GM12878 (cell line): ENCODE measurements around the gene TBCCD1. TPM values are rescaled to one million over a fixed set of nuclear protein-coding genes. Genes with fewer than 3 reads are reported as not detected.

Experiments
- ATAC-seq: fragments of 200-7000 bp; cut with Tn5 transposase; 3 replicates; pipeline ENCODE4 v1.9.1; 2020; ENCODE audit warnings: mild to moderate bottlenecking, moderate library complexity
- BruUV-seq: library from RNA; stranded (reverse); fragments of 400-500 nt; replicated peaks from 2 replicates; lab custom pipeline; 2021; lab: Mats Ljungman, UMichigan
- CTCF ChIA-PET: fragments of 300-600 bp; sonication (Branson Sonifier 250); formaldehyde crosslinking; extraction: SDS; loops from one replicate; lab custom pipeline; 2021; ENCODE audit warnings: inconsistent platforms; lab: Yijun Ruan, JAX
- POLR2A ChIA-PET: fragments of 350-600 bp; formaldehyde crosslinking; extraction: SDS; loops from one replicate; lab custom pipeline; 2021; ENCODE audit warnings: inconsistent platforms; lab: Charles Lee
- RAD21 ChIA-PET: fragments of 300-600 bp; sonication (Branson Sonifier 250); formaldehyde crosslinking; loops from one replicate; lab custom pipeline; 2023; ENCODE audit warnings: antibody characterized with exemption; ENCODE audit not compliant: unreplicated experiment; lab: Charles Lee
- SMC1A ChIA-PET: fragments of 300-600 bp; sonication (Branson Sonifier 250); formaldehyde crosslinking; loops from one replicate; lab custom pipeline; 2023; ENCODE audit not compliant: unreplicated experiment, uncharacterized antibody; lab: Charles Lee
- DNase-seq: peaks from one replicate; pipeline ENCODE4 v3.0.0-alpha.2; 2011; ENCODE audit warnings: low read depth, low spot score
- FAIRE-seq: peaks from 3 replicates; lab custom pipeline; 2011; peaks lifted over from hg19 to GRCh38; lab: Jason Lieb, UNC
- H2AFZ ChIP-seq: 2 replicates; pipeline ENCODE4 v1.6.0; 2011; ENCODE audit warnings: low read depth, low read length, control low read depth; ENCODE audit not compliant: control insufficient read depth
- H3K27ac ChIP-seq: 2 replicates; pipeline ENCODE4 v1.5.1; 2011; ENCODE audit warnings: control low read depth; ENCODE audit not compliant: control insufficient read depth, insufficient read depth
- H3K27me3 ChIP-seq, 2 experiments: replicated peaks in 1 of 2; 2 replicates each; pipeline versions ENCODE4 v1.6.0 to v1.6.1; 2011; ENCODE audit warnings: low read length in 1 of 2; ENCODE audit not compliant: control insufficient read depth in 2 of 2, insufficient read depth in 2 of 2
- H3K36me3 ChIP-seq, 2 experiments: 2 replicates each; pipeline ENCODE4 v1.5.1; 2011; ENCODE audit warnings: low read length in 1 of 2; ENCODE audit not compliant: control insufficient read depth in 2 of 2, insufficient read depth in 2 of 2
- H3K4me1 ChIP-seq: 2 replicates; pipeline ENCODE4 v1.6.1; 2011; ENCODE audit warnings: mild to moderate bottlenecking, low read length, moderate library complexity, mixed read lengths; ENCODE audit not compliant: control insufficient read depth, insufficient read depth
- H3K4me2 ChIP-seq: 2 replicates; pipeline ENCODE4 v1.6.0; 2011; ENCODE audit warnings: control low read depth; ENCODE audit not compliant: control insufficient read depth, insufficient read depth
- H3K4me3 ChIP-seq: fragments of 200-600 bp; sonication (generic); 2 replicates; pipeline ENCODE4 v1.5.1; 2016
- H3K79me2 ChIP-seq: 2 replicates; pipeline ENCODE4 v1.6.0; 2011; ENCODE audit warnings: low read length; ENCODE audit not compliant: control insufficient read depth, insufficient read depth
- H3K9ac ChIP-seq: 2 replicates; pipeline ENCODE4 v1.8.0; 2011; ENCODE audit warnings: low read length, control low read depth, mixed read lengths; ENCODE audit not compliant: control insufficient read depth, insufficient read depth
- H3K9me3 ChIP-seq: replicated peaks from 3 replicates; pipeline ENCODE4 v1.5.1; 2011; ENCODE audit warnings: mild to moderate bottlenecking, low read length; ENCODE audit not compliant: control insufficient read depth, insufficient read depth
- H4K20me1 ChIP-seq: 2 replicates; pipeline ENCODE4 v1.6.0; 2011; ENCODE audit not compliant: control insufficient read depth, insufficient read depth
- CHD4 ChIP-seq: fragments of 200-600 bp; sonication (generic); IDR thresholded peaks from 2 replicates; pipeline ENCODE4 v1.6.1; 2016; ENCODE audit warnings: mild to moderate bottlenecking
- EED ChIP-seq: sonication (generic); IDR thresholded peaks from 2 replicates; pipeline ENCODE4 v1.6.1; 2016; ENCODE audit warnings: antibody characterized with exemption, low read depth
- RFX5 ChIP-seq: IDR thresholded peaks from 2 replicates; pipeline ENCODE4 v1.6.1; 2011; ENCODE audit warnings: low read depth, low read length, improper control_type of control experiment
- STAT3 ChIP-seq: IDR thresholded peaks from 2 replicates; pipeline ENCODE4 v1.6.1; 2011; ENCODE audit warnings: low read depth, low read length, improper control_type of control experiment
- WRNIP1 ChIP-seq: IDR thresholded peaks from 2 replicates; pipeline ENCODE4 v1.6.1; 2011; ENCODE audit warnings: low read depth, low read length, improper control_type of control experiment, borderline replicate concordance
- WGBS: methylation state at CpG from one replicate; pipeline ENCODE4 v1.1.6; 2016; ENCODE audit warnings: low lambda C conversion rate; ENCODE audit not compliant: insufficient replicate concordance, insufficient coverage; ENCODE audit errors: missing lambda C conversion rate; 5-methylcytosine and 5-hydroxymethylcytosine counted together
- in situ Hi-C: fragments of 300-500 bp; cut with MboI; formaldehyde crosslinking; loops from 9 replicates; pipeline ENCODE4 v1.14.3; 2018; ENCODE audit warnings: mixed read lengths
- intact Hi-C: fragments of 100-400 bp; cut with micrococcal nuclease; formaldehyde crosslinking; loops from one replicate; pipeline ENCODE4 v1.14.2; 2022; ENCODE audit not compliant: unreplicated experiment
- polyA plus RNA-seq, 11 experiments: library from polyadenylated mRNA; depleted of rRNA in 4 of 11; unstranded in 6 of 11; stranded (reverse) in 5 of 11; fragments of >200 nt; fragmentation: Nextera tagmentation in 4 of 11; fragmentation: Illumina TruSeq in 1 of 11; extraction: Ambion mirVana in 4 of 11; extraction: Trizol in 1 of 11; gene quantifications; 1 replicate in 1 of 11; 2 replicates in 10 of 11; pipeline versions ENCODE4 v1.2.1 to v1.2.3, GENCODE V29; 2011 to 2016; ENCODE audit warnings: inconsistent platforms in 2 of 11, missing spikeins in 2 of 11, low read depth in 1 of 11
- total RNA-seq, 4 experiments: library from RNA; depleted of rRNA in 3 of 4; stranded (reverse); fragments of >200 nt in 3 of 4; fragmentation: Illumina TruSeq in 1 of 4; extraction: Trizol in 1 of 4; gene quantifications; 2 replicates each; pipeline versions ENCODE4 v1.2.1 to v1.2.3, GENCODE V29; 2013 to 2021
- TF ChIP-seq, protein P1 (sequence below): fragments of 450-650 bp; IDR thresholded peaks from 2 replicates; pipeline ENCODE4 v1.6.1; 2017; ENCODE audit warnings: antibody characterized with exemption, mild to moderate bottlenecking, moderate library complexity
- TF ChIP-seq, protein P2 (sequence below): IDR thresholded peaks from 2 replicates; pipeline ENCODE4 v1.6.1; 2011; ENCODE audit warnings: low read depth, low read length, improper control_type of control experiment, borderline replicate concordance
- TF ChIP-seq, protein P3 (sequence below): fragments of 450-650 bp; formaldehyde crosslinking; IDR thresholded peaks from 2 replicates; pipeline ENCODE4 v1.4.0; 2020; ENCODE audit warnings: mild to moderate bottlenecking, moderate library complexity
- TF ChIP-seq, protein P4 (sequence below), 3 experiments: IDR thresholded peaks in 2 of 3; conservative IDR thresholded peaks in 1 of 3; 2 replicates each; pipeline ENCODE4 v1.5.1; 2011; ENCODE audit warnings: low read depth in 3 of 3, low read length in 3 of 3, mild to moderate bottlenecking in 3 of 3, control low read depth in 2 of 3, moderate library complexity in 2 of 3, inconsistent platforms in 1 of 3, mixed read lengths in 1 of 3; ENCODE audit not compliant: control insufficient read depth in 2 of 3, insufficient read depth in 1 of 3; ENCODE audit errors: extremely low read depth in 1 of 3

Gene TBCCD1
- total and polyA plus RNA-seq, 10 of the 15 experiments (the other 5 are each of a cell fraction or from before 2014, with no cell fraction given), result 6.9 to 23.4 (median 14.7) TPM

DNA sequence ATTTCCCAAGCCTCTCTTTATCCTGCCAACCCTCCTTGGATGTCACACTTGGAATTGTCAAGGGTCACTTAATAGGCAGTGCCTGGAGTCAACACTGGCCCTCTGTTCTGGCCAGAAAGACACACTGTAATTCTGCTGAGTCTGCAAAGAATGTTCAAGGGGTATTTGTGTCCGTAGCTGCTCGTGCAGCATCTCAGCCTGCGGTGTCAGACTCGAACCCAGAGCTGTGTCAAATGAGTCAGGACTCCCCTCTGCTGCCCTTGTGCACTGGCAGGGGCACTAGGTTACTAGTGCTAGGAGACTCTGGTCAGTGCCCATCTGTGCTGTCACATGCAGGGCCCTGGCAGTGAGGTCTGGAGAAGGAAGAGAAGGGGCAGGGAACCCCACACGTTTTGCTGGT lies 44.9 kb upstream of the TBCCD1 start:
- in situ Hi-C loops (no loop called here), intact Hi-C loops (loop anchor here (10.0 kb wide), 1 partner anchor 553 kb away; no protein-coding TSS in a partner anchor)
- Histone ChIP-seq H3K27ac (no peak overlapping the region), H3K4me3 (no peak overlapping the region), H2AFZ (no peak overlapping the region), H3K79me2 (no peaks in the 10 kb centered on the region), H4K20me1 (no peaks in the 10 kb centered on the region), H3K4me1 (peaks cover 7% of the 10 kb centered on the region), H3K9me3 (no peaks in the 10 kb centered on the region), H3K4me2 (no peak overlapping the region), H3K27me3 (peaks cover 2 to 3% of the 10 kb centered on the region in 2 experiments; a peak in 3 of 4 replicates), H3K9ac (no peak overlapping the region), H3K36me3 (no peaks in the 10 kb centered on the region)
- ATAC-seq (no peak), DNase-seq (no peak), FAIRE-seq (no peak)
- no TSS peak for BruUV-seq
- RAD21 ChIA-PET, result interaction anchor here (0.9 kb wide), 1 partner anchor 553 kb away, joined by 3 read pairs; no protein-coding TSS in a partner anchor
- 8% methylated on average over 5 of the region's 5 CpGs for WGBS
- SMC1A ChIA-PET, result interaction anchor here (0.6 kb wide), 1 partner anchor 475 kb away, joined by 3 read pairs; no protein-coding TSS in a partner anchor
- POLR2A ChIA-PET, result interaction anchor here (0.6 kb wide), 1 partner anchor 588 kb away, joined by 3 read pairs; no protein-coding TSS in a partner anchor
- CTCF ChIA-PET, result interaction anchor here (0.8 to 7.7 kb wide), 3 partner anchors 10 to 352 kb away, joined by 4 to 183 read pairs (median 36); no protein-coding TSS in a partner anchor
- TF ChIP-seq CHD4, result no peak
- TF ChIP-seq, protein P1, sequence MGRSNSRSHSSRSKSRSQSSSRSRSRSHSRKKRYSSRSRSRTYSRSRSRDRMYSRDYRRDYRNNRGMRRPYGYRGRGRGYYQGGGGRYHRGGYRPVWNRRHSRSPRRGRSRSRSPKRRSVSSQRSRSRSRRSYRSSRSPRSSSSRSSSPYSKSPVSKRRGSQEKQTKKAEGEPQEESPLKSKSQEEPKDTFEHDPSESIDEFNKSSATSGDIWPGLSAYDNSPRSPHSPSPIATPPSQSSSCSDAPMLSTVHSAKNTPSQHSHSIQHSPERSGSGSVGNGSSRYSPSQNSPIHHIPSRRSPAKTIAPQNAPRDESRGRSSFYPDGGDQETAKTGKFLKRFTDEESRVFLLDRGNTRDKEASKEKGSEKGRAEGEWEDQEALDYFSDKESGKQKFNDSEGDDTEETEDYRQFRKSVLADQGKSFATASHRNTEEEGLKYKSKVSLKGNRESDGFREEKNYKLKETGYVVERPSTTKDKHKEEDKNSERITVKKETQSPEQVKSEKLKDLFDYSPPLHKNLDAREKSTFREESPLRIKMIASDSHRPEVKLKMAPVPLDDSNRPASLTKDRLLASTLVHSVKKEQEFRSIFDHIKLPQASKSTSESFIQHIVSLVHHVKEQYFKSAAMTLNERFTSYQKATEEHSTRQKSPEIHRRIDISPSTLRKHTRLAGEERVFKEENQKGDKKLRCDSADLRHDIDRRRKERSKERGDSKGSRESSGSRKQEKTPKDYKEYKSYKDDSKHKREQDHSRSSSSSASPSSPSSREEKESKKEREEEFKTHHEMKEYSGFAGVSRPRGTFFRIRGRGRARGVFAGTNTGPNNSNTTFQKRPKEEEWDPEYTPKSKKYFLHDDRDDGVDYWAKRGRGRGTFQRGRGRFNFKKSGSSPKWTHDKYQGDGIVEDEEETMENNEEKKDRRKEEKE, result no peak
- no peak for TF ChIP-seq STAT3
- TF ChIP-seq, protein P2, sequence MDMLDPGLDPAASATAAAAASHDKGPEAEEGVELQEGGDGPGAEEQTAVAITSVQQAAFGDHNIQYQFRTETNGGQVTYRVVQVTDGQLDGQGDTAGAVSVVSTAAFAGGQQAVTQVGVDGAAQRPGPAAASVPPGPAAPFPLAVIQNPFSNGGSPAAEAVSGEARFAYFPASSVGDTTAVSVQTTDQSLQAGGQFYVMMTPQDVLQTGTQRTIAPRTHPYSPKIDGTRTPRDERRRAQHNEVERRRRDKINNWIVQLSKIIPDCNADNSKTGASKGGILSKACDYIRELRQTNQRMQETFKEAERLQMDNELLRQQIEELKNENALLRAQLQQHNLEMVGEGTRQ, result no peak
- TF ChIP-seq, protein P3, sequence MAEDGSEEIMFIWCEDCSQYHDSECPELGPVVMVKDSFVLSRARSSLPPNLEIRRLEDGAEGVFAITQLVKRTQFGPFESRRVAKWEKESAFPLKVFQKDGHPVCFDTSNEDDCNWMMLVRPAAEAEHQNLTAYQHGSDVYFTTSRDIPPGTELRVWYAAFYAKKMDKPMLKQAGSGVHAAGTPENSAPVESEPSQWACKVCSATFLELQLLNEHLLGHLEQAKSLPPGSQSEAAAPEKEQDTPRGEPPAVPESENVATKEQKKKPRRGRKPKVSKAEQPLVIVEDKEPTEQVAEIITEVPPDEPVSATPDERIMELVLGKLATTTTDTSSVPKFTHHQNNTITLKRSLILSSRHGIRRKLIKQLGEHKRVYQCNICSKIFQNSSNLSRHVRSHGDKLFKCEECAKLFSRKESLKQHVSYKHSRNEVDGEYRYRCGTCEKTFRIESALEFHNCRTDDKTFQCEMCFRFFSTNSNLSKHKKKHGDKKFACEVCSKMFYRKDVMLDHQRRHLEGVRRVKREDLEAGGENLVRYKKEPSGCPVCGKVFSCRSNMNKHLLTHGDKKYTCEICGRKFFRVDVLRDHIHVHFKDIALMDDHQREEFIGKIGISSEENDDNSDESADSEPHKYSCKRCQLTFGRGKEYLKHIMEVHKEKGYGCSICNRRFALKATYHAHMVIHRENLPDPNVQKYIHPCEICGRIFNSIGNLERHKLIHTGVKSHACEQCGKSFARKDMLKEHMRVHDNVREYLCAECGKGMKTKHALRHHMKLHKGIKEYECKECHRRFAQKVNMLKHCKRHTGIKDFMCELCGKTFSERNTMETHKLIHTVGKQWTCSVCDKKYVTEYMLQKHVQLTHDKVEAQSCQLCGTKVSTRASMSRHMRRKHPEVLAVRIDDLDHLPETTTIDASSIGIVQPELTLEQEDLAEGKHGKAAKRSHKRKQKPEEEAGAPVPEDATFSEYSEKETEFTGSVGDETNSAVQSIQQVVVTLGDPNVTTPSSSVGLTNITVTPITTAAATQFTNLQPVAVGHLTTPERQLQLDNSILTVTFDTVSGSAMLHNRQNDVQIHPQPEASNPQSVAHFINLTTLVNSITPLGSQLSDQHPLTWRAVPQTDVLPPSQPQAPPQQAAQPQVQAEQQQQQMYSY (CRISPR knock-in tag), result no peak
- TF ChIP-seq, protein P4, sequence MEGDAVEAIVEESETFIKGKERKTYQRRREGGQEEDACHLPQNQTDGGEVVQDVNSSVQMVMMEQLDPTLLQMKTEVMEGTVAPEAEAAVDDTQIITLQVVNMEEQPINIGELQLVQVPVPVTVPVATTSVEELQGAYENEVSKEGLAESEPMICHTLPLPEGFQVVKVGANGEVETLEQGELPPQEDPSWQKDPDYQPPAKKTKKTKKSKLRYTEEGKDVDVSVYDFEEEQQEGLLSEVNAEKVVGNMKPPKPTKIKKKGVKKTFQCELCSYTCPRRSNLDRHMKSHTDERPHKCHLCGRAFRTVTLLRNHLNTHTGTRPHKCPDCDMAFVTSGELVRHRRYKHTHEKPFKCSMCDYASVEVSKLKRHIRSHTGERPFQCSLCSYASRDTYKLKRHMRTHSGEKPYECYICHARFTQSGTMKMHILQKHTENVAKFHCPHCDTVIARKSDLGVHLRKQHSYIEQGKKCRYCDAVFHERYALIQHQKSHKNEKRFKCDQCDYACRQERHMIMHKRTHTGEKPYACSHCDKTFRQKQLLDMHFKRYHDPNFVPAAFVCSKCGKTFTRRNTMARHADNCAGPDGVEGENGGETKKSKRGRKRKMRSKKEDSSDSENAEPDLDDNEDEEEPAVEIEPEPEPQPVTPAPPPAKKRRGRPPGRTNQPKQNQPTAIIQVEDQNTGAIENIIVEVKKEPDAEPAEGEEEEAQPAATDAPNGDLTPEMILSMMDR (IDR thresholded peaks at IDR 0.05 in 2 of 3, conservative IDR thresholded peaks at IDR 0.05 in 1 of 3; ENCODE audit: control insufficient read depth in 2 of 3, extremely low read depth in 1 of 3, insufficient read depth in 1 of 3, low read depth in 3 of 3, low read length in 3 of 3), result no peak
- no peak for TF ChIP-seq WRNIP1
- TF ChIP-seq EED, result no peak
- TF ChIP-seq RFX5, result no peak
